GM12875 (cell line): ENCODE results near the gene ACOX2.

Experiments
- H3K4me3 ChIP-seq: one replicate; pipeline ENCODE4 v1.5.1; 2011; ENCODE audit warnings: low read depth, low read length, control low read depth
- CTCF ChIP-seq: IDR thresholded peaks from 2 replicates; pipeline ENCODE4 v1.5.1; 2011; ENCODE audit warnings: low read depth, mild to moderate bottlenecking, control low read depth, inconsistent platforms, low read length, moderate library complexity, borderline replicate concordance; ENCODE audit not compliant: insufficient read depth

The ACOX2 gene

GRCh38 chr3:58502872-58503271 is 34.1 kb downstream of the ACOX2 start:
- TF ChIP-seq CTCF, result no peak

GRCh38 chr3:58497097-58497496 is 39.9 kb downstream of the ACOX2 start:
- TF ChIP-seq CTCF, result no peak
- H3K4me3 ChIP-seq, result no peak overlapping the region

More at GRCh38 chr3:58502872-58503271, 34.1 kb downstream of the ACOX2 start:
- no peak overlapping the region for H3K4me3 ChIP-seq

DNA sequence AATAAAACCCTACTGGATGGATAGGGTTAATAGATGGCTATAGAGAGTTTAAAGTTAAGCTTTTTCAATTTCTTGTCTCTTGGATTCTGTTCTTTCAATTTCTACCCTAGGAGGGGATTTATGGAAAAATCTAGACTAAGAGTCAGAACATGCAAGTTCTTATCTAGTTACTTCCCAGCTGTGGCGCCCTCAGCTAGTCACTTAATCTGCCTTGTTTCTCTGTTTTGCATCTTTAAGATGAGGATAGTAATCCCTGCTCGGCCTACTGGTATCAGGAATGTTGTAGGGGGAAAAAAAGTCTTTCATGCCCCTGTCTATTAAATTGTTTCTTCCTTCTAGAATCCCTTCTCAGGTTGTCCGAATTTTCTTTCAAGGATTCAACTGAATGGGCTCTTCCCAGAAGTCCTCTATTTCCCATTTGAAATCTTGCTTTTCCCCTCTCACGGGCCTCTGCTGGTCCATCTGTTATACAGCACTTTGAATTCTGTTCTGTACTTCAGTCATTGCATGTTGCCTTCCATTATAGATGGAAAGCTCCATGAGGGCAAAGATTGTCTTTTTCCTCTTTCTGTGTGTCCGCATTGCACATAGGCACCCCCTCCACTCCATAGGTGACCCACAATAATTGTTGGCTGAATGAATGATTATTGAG is 40.7 kb downstream of the ACOX2 start:
- no peak for TF ChIP-seq CTCF
- no peak overlapping the region for H3K4me3 ChIP-seq

DNA sequence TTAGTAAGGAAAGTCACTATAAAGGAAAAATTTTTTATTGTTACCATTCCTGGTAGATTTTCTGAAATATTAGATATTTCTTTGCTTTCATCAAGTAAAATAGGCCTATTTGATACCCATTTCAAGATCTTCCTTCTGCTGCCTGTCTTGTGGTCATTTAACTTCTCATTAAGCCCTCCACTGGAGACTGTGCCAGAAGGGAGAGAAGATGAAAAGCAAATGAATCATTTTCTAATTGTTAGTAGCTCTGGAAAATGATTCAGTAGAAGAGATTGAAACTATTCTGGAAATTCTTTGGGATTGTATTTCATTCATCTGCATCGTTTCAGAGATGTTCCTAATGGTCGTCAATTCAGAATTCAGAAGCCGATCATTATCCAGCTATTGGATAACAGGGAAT is 41.9 kb downstream of the ACOX2 start:
- no peak overlapping the region for H3K4me3 ChIP-seq
- TF ChIP-seq CTCF, result no peak

DNA sequence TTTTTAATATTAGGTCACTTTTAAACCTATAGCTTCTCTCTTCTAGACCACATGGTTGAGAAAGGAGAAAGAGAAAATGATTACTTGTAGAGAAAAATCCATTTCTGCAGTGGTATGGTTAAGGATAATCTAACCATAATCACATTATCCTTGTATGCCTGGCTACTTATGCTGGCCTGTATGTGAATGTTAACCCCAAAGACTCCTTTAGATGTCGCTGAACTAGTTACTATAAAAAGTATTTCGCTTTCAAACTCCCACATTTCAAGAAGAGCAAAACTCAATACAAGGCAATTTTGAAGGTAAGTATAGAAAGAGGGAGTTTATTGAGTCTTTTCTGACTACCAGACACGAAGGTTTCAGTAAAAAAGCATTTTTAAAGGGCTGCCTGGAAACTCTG is 42.9 kb downstream of the ACOX2 start:
- no peak overlapping the region for H3K4me3 ChIP-seq
- TF ChIP-seq CTCF, result no peak

DNA sequence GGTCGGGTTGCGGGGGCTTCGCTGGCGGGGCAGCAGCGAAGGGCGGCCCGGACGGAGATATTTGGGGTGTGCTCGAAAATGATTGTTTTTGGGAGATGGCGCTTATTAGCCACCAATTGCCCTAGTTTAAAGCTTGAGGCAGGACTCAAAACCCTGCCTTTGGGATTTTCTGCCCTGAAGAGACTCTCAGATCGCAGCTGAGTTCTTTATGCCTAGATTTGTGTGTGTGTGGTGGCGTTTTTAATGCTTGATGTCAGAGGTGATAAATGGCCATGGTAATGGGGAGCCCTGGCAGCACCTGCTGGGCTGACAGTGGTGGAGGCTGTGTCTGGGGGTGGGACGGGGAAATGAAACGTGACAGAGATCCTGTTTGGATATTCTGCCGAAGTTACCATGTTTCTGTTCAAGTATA is 44.5 kb downstream of the ACOX2 start:
- peak overlapping the region; percentile 54 for H3K4me3 ChIP-seq
- no peak for TF ChIP-seq CTCF
